Breast epithelium (tissue), 3 donors: ENCODE measurements around the gene HMGXB4.

Source experiments
- CTCF ChIP-seq, 3 donors: fragments of 450-650 bp; IDR thresholded peaks; one replicate each; pipeline ENCODE4 v1.5.1; 2016 to 2017; ENCODE audit warnings: antibody characterized with exemption in 3 of 3, mild to moderate bottlenecking in 3 of 3, moderate library complexity in 3 of 3
- POLR2A ChIP-seq: fragments of 450-650 bp; IDR thresholded peaks from one replicate; pipeline ENCODE4 v1.6.1; 2016; ENCODE audit warnings: antibody characterized with exemption, mild to moderate bottlenecking, moderate library complexity

GRCh38 chr22:35264986-35265385, 7.7 kb downstream of the HMGXB4 start:
- TF ChIP-seq CTCF (IDR thresholded peaks at IDR 0.05) (no peak), POLR2A (no peak)
